ENCODE data around the gene ITSN1.

DNA sequence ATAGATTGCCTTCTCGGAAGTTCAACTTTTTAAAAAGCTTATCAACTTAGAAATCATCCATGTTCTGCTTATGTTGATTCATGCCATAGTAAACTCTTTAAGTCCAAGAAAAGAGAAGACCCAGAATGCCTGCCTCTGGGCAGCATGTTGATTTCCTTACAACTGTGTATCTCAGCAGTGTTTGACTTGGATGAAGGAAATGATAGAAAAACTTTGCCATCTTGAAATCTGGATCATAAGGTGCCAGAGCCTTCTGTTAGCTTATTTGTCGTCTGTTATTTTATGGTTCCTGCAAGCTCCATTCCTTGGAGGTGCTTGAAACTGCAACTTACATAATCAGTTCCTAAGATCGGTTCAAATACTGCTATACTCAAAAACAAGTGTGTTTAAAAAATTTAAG lies 148.8 kb downstream of the ITSN1 start:
- TF ChIP-seq EGR1 (IDR thresholded peaks at IDR 0.05), result no peak
- no peak for TF ChIP-seq NFIC (IDR thresholded peaks at IDR 0.05)
- no peak for TF ChIP-seq CREB1 (IDR thresholded peaks at IDR 0.05; ENCODE audit: low read depth)

Data from Ishikawa (cell line).